Measurements from ENCODE around the gene KIF6. TPM values are rescaled to one million over a fixed set of nuclear protein-coding genes. Genes with fewer than 3 reads are reported as not detected.

The KIF6 gene
- total and polyA plus RNA-seq, 2 donors (not counting 1 experiment from before 2014, with no cell fraction given) = not detected

DNA sequence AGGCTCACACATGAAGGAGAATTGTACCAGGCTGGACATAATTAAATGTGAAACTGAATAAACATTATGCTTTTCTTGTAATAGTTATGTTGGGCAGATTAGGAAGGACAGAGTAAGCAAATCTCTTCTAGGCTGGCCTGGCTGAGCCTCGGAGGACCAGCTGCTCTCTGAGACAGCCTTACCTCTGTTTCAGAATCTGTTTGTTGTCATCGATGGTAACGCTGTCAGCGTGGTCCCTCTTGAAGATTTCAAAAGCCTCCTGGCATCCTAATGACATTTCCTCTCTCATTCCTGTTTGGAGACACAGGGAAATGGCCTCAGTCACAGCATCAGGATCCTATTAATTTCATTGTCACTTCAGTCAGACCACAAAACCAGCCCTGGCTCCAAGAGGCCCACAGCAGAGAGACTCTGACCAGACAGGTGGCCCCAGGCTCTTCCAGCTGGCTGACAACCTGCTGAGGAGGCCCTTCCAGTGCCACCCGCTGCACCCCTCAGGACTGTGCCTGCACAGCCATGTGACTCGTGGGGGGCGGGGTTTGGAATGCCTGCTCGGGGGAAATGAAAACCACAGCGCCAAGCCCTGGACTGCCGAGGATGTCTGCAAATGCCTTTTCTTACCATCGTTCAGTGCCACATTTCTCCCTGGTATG lies 294.2 kb downstream of the KIF6 start:
- ChIA-PET POLR2A (no interaction called here), CTCF (no interaction called here)
- H3K4me1 Mint-ChIP-seq = no peaks in the 10 kb centered on the region
- H3K36me3 ChIP-seq (replicated peaks in 1 of 2; ENCODE audit: control extremely low read depth in 1 of 2, control insufficient read depth in 1 of 2, extremely low read depth in 1 of 2, insufficient read depth in 2 of 2, low read length in 1 of 2) = no peaks in the 10 kb centered on the region
- H3K4me3 Mint-ChIP-seq = no peak overlapping the region
- no peak overlapping the region for H3K27ac ChIP-seq (ENCODE audit: low read length in 2 of 2)
- peaks cover 16% of the 10 kb centered on the region for H3K27me3 Mint-ChIP-seq
- DNase-seq (no peak), ATAC-seq (ENCODE audit: low read depth) (no peak)
- H3K79me2 ChIP-seq (ENCODE audit: control insufficient read depth, insufficient read depth, low read length) = no peaks in the 10 kb centered on the region
- H3K9me3 Mint-ChIP-seq (ENCODE audit: insufficient read depth) = no peaks in the 10 kb centered on the region
- no peak overlapping the region for H3K27ac Mint-ChIP-seq
- H3K9ac ChIP-seq (ENCODE audit: low read length) = no peak overlapping the region
- no peaks in the 10 kb centered on the region for H4K20me1 ChIP-seq (ENCODE audit: control insufficient read depth, insufficient read depth, low read length, poor library complexity, severe bottlenecking)
- H3K27me3 ChIP-seq (replicated peaks in 1 of 4; ENCODE audit: control extremely low read depth in 1 of 4, control insufficient read depth in 3 of 4, insufficient read depth in 4 of 4, low read length in 3 of 4) = no peaks in the 10 kb centered on the region
- no peaks in the 10 kb centered on the region for H3K4me1 ChIP-seq (ENCODE audit: control insufficient read depth in 2 of 2, insufficient read depth in 2 of 2, low read length in 2 of 2)
- no peaks in the 10 kb centered on the region for H3K9me3 ChIP-seq (ENCODE audit: control extremely low read depth in 1 of 3, control insufficient read depth in 2 of 3, insufficient read depth in 1 of 3, low read length in 2 of 3)
- intact Hi-C loops (cut with micrococcal nuclease) = no loop called here
- H2AFZ ChIP-seq (ENCODE audit: insufficient read depth, low read depth, low read length, poor library complexity, severe bottlenecking) = peak overlapping the region; percentile 37
- H3K4me3 ChIP-seq (ENCODE audit: control extremely low read depth in 1 of 5, extremely low read depth in 1 of 5, insufficient read depth in 1 of 5, low read depth in 2 of 5, low read length in 4 of 5) = no peak overlapping the region
- TF ChIP-seq EZH2 (IDR thresholded peaks at IDR 0.05; ENCODE audit: borderline replicate concordance, insufficient read depth, low read depth, low read length, poor library complexity, severe bottlenecking) (no peak), CTCF (IDR thresholded peaks at IDR 0.05) (no peak)
- H3K4me2 ChIP-seq (replicated peaks; ENCODE audit: low read depth, low read length, poor library complexity, severe bottlenecking) = no peak overlapping the region
- WGBS (ENCODE audit: insufficient coverage) = 37% methylated on average over 7 of the region's 11 CpGs

DNA sequence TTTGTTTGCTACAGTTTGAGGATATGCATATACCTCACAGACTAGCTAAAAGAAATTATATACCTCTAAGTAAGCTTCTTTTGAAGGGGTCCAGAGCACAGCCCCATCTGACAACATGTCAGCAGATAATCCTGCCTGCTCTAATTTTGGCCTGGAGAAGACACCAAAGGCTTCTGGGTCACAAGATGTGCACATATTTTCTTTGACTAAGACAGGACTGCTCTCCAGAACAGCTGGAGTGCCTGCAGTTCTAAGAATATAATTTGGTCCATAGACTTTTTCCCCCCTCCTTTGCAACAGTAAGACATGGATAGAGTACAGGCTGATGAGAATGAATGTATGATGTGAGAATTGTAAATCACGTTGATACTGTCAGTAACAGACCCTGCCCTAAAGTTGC lies 294.8 kb downstream of the KIF6 start:
- Histone ChIP-seq H3K36me3 (replicated peaks in 1 of 2; ENCODE audit: control extremely low read depth in 1 of 2, control insufficient read depth in 1 of 2, extremely low read depth in 1 of 2, insufficient read depth in 2 of 2, low read length in 1 of 2) (no peaks in the 10 kb centered on the region), H3K9ac (ENCODE audit: low read length) (no peak overlapping the region), H3K4me3 (ENCODE audit: control extremely low read depth in 1 of 5, extremely low read depth in 1 of 5, insufficient read depth in 1 of 5, low read depth in 2 of 5, low read length in 4 of 5) (no peak overlapping the region), H3K4me2 (replicated peaks; ENCODE audit: low read depth, low read length, poor library complexity, severe bottlenecking) (no peak overlapping the region), H3K27ac (ENCODE audit: low read length in 2 of 2) (no peak overlapping the region), H3K27me3 (replicated peaks in 1 of 4; ENCODE audit: control extremely low read depth in 1 of 4, control insufficient read depth in 3 of 4, insufficient read depth in 4 of 4, low read length in 3 of 4) (no peaks in the 10 kb centered on the region), H3K4me1 (ENCODE audit: control insufficient read depth in 2 of 2, insufficient read depth in 2 of 2, low read length in 2 of 2) (no peaks in the 10 kb centered on the region), H3K79me2 (ENCODE audit: control insufficient read depth, insufficient read depth, low read length) (no peaks in the 10 kb centered on the region), H2AFZ (ENCODE audit: insufficient read depth, low read depth, low read length, poor library complexity, severe bottlenecking) (no peak overlapping the region), H4K20me1 (ENCODE audit: control insufficient read depth, insufficient read depth, low read length, poor library complexity, severe bottlenecking) (no peaks in the 10 kb centered on the region), H3K9me3 (ENCODE audit: control extremely low read depth in 1 of 3, control insufficient read depth in 2 of 3, insufficient read depth in 1 of 3, low read length in 2 of 3) (no peaks in the 10 kb centered on the region)
- DNase-seq (no peak), ATAC-seq (ENCODE audit: low read depth) (no peak)
- Mint-ChIP-seq H3K4me1 (no peaks in the 10 kb centered on the region), H3K27ac (no peak overlapping the region), H3K27me3 (peaks cover 16% of the 10 kb centered on the region), H3K4me3 (no peak overlapping the region), H3K9me3 (ENCODE audit: insufficient read depth) (no peaks in the 10 kb centered on the region)
- TF ChIP-seq CTCF (IDR thresholded peaks at IDR 0.05) (no peak), EZH2 (IDR thresholded peaks at IDR 0.05; ENCODE audit: borderline replicate concordance, insufficient read depth, low read depth, low read length, poor library complexity, severe bottlenecking) (no peak)
- ChIA-PET CTCF (no interaction called here), POLR2A (no interaction called here)
- intact Hi-C loops (cut with micrococcal nuclease) = no loop called here
- no CpG with 5 or more reads among the region's 1 CpG for WGBS (ENCODE audit: insufficient coverage)

Measured in B cell (primary cell).